ENCODE results near the gene CYTH4.

Gene CYTH4

GRCh38 chr22:37290737-37291136 is 8.4 kb downstream of the CYTH4 start:
- H3K4me1 ChIP-seq (ENCODE audit: insufficient read depth, poor library complexity, severe bottlenecking): no peaks in the 10 kb centered on the region
- ATAC-seq (ENCODE audit: low read depth): peak; percentile 19; the same call in 1 of the 3 replicates

GRCh38 chr22:37291559-37292298 is 9.4 kb downstream of the CYTH4 start:
- TF ChIP-seq CTCF (IDR thresholded peaks at IDR 0.05; ENCODE audit: poor library complexity, severe bottlenecking): no peak
- Histone ChIP-seq H3K27me3 (ENCODE audit: insufficient read depth, poor library complexity, severe bottlenecking) (no peaks in the 10 kb centered on the region), H3K27ac (ENCODE audit: poor library complexity, severe bottlenecking) (no peak overlapping the region), H3K4me3 (ENCODE audit: severe bottlenecking) (no peak overlapping the region), H3K4me1 (ENCODE audit: insufficient read depth, poor library complexity, severe bottlenecking) (no peaks in the 10 kb centered on the region), H3K36me3 (ENCODE audit: low read depth) (no peaks in the 10 kb centered on the region), H3K9me3 (ENCODE audit: severe bottlenecking) (no peaks in the 10 kb centered on the region)
- no peak for DNase-seq (ENCODE audit: low spot score)
- ATAC-seq (ENCODE audit: low read depth): no peak

More at GRCh38 chr22:37290737-37291136, 8.4 kb downstream of the CYTH4 start:
- DNase-seq (ENCODE audit: low spot score): no peak
- Histone ChIP-seq H3K27ac (ENCODE audit: poor library complexity, severe bottlenecking) (no peak overlapping the region), H3K9me3 (ENCODE audit: severe bottlenecking) (no peaks in the 10 kb centered on the region), H3K36me3 (ENCODE audit: low read depth) (no peaks in the 10 kb centered on the region), H3K27me3 (ENCODE audit: insufficient read depth, poor library complexity, severe bottlenecking) (no peaks in the 10 kb centered on the region), H3K4me3 (ENCODE audit: severe bottlenecking) (no peak overlapping the region)
- no peak for TF ChIP-seq CTCF (IDR thresholded peaks at IDR 0.05; ENCODE audit: poor library complexity, severe bottlenecking)

- Histone ChIP-seq H3K27me3 (ENCODE audit: insufficient read depth, poor library complexity, severe bottlenecking) (no peaks in the 10 kb centered on the region), H3K4me3 (ENCODE audit: severe bottlenecking) (no peak overlapping the region), H3K27ac (ENCODE audit: poor library complexity, severe bottlenecking) (no peak overlapping the region), H3K36me3 (ENCODE audit: low read depth) (no peaks in the 10 kb centered on the region), H3K4me1 (ENCODE audit: insufficient read depth, poor library complexity, severe bottlenecking) (no peaks in the 10 kb centered on the region), H3K9me3 (ENCODE audit: severe bottlenecking) (no peaks in the 10 kb centered on the region)
- no peak for DNase-seq (ENCODE audit: low spot score)
- no peak for ATAC-seq (ENCODE audit: low read depth)
- no peak for TF ChIP-seq CTCF (IDR thresholded peaks at IDR 0.05; ENCODE audit: poor library complexity, severe bottlenecking)
Observed at GRCh38 chr22:37292641-37293040, 10.3 kb downstream of the CYTH4 start.

GRCh38 chr22:37293172-37293571 is 10.9 kb downstream of the CYTH4 start:
- TF ChIP-seq CTCF (IDR thresholded peaks at IDR 0.05; ENCODE audit: poor library complexity, severe bottlenecking): no peak
- DNase-seq (ENCODE audit: low spot score) (no peak), ATAC-seq (ENCODE audit: low read depth) (no peak)
- Histone ChIP-seq H3K4me1 (ENCODE audit: insufficient read depth, poor library complexity, severe bottlenecking) (no peaks in the 10 kb centered on the region), H3K9me3 (ENCODE audit: severe bottlenecking) (no peaks in the 10 kb centered on the region), H3K36me3 (ENCODE audit: low read depth) (no peaks in the 10 kb centered on the region), H3K4me3 (ENCODE audit: severe bottlenecking) (no peak overlapping the region), H3K27me3 (ENCODE audit: insufficient read depth, poor library complexity, severe bottlenecking) (no peaks in the 10 kb centered on the region), H3K27ac (ENCODE audit: poor library complexity, severe bottlenecking) (no peak overlapping the region)

- H3K9me3 ChIP-seq (ENCODE audit: severe bottlenecking): no peaks in the 10 kb centered on the region
- no peaks in the 10 kb centered on the region for H3K4me1 ChIP-seq (ENCODE audit: insufficient read depth, poor library complexity, severe bottlenecking)
- no peak overlapping the region for H3K27ac ChIP-seq (ENCODE audit: poor library complexity, severe bottlenecking)
- no peak overlapping the region for H3K4me3 ChIP-seq (ENCODE audit: severe bottlenecking)
- H3K27me3 ChIP-seq (ENCODE audit: insufficient read depth, poor library complexity, severe bottlenecking): no peaks in the 10 kb centered on the region
- no peaks in the 10 kb centered on the region for H3K36me3 ChIP-seq (ENCODE audit: low read depth)
- no peak for TF ChIP-seq CTCF (IDR thresholded peaks at IDR 0.05; ENCODE audit: poor library complexity, severe bottlenecking)
- DNase-seq (ENCODE audit: low spot score) (no peak), ATAC-seq (ENCODE audit: low read depth) (no peak)
Observed at GRCh38 chr22:37294747-37295146, 12.4 kb downstream of the CYTH4 start.

Data from RWPE2 (cell line).